Embryonic facial prominence (tissue), 1 donor: ENCODE results near the gene DIP2C.
"Not testable (repeated sequence)": the region's sequence is repeated elsewhere in the genome, so short reads cannot be mapped to it uniquely, and the experiment has no call there.

Experiments used
- DNase-seq: peaks from one replicate; pipeline ENCODE4 v3.0.0-alpha.2; 2016; ENCODE audit errors: extremely low spot score

DIP2C gene

DNA sequence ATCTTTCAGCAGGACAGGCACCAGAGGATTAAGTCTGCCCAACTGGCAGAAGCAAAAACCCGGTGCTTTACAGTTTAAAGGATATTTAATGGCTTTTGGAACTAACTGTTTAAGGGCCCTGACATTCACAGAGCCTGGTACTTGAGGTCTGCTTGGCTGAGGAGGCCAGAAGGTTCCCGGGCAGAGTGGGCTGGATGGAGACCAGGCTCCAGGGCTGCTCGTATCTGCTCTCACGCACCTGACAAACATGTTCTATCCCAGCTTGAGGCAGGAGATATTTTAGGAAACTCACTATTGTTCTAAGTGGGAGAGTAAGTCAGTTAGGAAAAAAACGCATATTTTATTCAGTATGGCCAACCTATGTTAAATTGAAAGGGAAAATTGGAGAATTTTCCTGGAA is 410.8 kb downstream of the DIP2C start:
- DNase-seq: no peak

DNA sequence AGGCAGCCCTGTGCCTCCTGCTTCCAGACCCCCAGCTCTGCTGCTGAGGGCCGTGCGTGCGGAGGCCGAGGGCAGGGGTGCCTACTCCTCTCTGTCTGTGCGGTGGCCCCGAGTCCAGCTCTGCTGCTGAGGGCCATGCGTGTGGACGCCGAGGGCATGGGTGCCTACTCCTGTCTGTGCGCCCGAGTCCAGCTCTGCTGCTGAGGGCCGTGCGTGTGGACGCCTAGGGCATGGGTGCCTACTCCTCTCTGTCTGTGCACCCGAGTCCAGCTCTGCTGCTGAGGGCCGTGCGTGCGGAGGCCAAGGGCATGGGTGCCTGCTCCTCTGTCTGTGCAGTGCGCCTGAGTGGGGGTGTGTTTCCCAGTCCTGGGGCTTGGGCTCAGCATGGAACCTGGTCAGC is 411.5 kb downstream of the DIP2C start:
- no peak for DNase-seq

DNA sequence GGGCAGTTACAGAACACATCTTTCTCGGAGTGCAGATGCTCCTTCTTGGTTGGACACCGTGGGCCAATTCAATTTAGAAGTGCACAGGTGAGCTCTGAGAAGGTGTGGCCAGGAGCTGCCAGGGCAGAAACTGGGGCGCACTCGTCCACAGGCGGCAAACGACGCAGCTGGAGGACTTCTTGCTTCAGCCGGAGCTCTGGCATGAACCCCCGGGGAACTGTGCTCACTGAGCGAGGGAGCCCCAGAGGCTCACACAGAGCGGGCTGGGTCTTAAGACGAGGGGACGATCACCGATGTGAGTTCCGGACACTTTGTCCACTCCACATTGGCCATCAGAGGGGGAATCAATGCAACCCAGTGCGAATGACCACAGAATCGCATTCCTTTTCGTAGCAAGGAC is 413.8 kb downstream of the DIP2C start:
- DNase-seq: no peak

DNA sequence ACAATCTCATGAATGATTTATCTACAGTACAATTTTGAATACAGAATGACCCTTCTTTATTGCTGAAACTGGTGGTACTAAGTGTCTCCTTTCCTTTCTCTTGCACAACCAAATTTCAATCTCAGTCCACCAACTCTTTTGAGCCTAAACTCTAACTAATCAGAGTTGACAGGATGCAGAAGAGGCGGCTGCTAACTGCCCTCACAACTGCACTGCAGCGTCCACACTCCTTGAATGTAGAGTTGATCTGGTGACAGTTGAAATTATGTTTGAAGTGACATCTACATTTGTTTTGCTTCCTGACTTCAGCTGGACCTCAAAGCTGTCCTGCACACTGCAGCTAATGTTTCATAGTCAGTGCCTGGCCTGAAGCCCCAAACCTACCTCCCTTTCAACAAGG is 414.6 kb downstream of the DIP2C start:
- DNase-seq: no peak

DNA sequence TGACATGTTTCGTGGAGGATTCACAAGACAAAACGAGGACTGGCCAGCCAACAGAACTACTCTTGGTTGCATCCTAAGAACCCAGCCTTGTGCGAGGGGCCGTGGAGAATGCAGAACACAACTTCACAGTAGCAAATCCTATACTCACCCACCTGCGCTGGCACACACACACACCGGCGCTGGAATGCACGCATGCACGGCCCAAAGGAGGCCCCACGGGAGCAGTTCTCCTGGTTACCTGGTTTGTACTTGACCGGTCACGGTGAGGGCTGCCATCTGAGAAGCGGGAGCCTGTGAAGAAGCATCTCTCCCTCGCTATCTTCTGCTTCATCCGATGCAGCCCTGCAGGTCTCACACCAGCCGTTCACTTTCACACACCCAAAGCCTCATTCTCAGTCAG is 416.4 kb downstream of the DIP2C start:
- DNase-seq: no peak

DNA sequence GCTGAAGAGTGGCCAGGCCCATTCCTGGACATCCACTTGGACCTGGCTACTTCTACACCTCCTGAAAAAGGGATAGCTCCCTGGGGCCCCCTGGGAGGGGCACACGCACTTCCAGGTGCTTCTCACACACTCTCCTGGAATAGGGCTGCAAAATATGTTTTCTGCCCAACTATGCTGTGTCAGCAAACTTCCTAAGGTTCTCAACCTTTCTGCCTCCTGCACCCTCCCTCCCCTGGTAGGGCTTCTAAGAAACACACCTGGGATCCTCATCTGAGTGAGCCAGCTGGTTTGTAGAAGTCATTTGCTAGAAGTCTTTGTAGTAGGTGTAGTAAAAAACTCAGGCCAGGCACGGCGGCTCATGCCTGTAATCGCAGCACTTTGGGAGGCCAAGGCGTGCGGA is 417.7 kb downstream of the DIP2C start:
- no peak for DNase-seq

DNA sequence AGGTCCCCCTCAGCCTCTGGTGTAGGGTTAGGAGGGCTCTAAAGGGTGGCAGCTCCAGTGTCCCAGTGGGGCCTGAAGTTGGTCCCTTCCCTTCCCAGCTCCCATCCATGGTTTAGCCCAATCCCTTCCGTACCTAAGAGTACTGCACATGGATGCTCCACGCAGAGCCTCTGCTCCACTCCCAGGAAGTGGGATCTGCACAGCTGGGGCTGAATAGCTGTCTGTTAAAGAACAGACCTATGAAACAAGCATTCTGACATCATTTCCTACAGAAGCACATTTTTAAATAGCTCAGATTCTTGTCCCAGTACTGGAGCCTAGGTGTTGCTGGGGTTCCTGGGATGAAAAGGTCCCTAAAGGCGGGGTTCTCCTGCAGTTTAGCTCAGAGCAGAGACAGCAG is 418.3 kb downstream of the DIP2C start:
- no peak for DNase-seq

DNA sequence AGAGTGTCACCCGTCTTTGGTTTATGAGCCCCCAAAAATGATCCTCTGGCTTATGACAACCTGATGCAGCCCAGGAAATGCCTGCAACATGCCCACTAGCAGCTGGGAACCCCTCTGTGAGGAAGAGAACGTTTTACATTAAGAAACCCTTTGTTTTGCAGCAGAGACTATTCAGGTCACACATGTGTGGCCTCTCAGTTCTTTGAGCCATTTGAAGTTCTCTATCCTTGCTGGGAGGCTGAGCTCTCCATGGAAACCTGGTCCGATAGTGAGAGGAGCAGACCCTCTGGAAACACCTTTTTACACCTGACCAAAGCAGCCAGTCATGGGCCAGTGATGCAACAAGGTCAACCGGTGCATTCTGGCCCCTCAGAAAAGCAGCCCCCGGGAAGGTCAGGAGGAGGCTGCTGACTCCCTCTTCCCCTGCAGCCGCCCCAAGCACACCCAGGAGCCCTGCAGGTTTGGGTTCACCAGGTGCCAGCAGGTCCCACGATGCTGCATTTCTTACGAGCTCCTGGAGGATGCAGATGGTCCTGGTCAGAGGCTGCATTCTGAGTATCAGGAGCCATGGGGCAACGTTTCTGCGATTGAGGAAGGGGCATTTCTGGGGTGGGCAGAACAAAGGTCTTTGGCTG is 419.9 kb downstream of the DIP2C start:
- DNase-seq: no peak

DNA sequence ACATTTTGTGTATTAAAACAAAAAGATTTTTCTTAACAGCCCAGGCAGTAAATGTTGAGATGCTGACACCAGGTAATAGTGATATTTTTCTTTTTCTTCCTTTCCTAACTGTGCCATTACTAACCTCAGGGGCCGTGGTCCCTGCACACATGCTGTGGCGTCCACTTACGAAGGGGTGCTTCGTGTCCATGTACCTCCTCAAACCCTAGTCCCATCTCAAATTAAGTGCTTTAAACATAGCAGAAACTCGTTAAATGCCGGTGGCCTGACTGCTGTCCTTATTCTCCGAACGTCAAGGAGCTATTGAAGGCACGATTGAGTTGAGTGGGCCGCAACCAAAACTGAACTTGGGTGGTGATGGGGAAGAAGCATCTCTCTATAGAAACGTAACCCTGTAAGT is 421.8 kb downstream of the DIP2C start:
- no peak for DNase-seq

DNA sequence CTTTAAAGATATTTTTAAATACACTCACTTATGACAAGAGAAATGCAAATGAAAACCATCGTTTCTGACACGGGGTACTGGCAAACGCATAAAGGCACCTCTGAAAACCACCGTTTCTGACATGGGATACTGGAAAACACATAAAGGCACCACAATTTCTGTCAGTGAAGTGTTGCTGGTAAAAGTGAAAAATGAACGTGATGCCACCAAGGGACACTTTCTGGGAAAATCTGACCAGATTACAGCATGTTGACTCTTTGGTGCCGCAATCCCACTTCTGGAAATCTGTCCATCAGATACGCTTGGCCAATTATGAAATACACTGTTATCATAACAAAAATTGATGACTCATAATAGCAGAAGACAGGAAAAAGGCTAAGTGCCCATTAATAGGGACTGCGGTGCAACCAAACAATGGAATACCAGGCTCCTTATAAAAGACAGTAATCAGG is 422.5 kb downstream of the DIP2C start:
- DNase-seq: no peak

DNA sequence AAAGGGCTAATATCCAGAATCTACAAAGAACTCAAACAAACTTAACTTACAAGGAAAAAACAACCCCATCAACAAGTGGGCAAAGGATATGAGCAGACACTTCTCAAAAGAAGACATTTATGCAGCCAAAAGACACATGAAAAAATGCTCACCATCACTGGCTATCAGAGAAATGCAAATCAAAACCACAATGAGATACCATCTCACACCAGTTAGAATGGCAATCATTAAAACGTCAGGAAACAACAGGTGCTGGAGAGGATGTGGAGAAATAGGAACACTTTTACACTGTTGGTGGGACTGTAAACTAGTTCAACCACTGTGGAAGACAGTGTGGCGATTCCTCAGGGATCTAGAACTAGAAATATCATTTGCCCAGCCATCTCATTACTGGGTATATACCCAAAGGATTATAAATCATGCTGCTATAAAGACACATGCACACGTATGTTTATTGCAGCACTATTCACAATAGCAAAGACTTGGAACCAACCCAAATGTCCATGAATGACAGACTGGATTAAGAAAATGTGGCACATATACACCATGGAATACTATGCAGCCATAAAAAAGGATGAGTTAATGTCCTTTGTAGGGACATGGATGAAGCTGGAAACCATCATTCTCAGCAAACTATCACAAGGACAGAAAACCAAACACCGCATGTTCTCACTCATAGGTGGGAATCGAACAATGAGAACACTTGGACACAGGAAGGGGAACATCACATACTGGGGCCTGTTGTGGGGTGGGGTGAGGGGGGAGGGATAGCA is 423.5 kb downstream of the DIP2C start:
- DNase-seq: not testable (repeated sequence)

DNA sequence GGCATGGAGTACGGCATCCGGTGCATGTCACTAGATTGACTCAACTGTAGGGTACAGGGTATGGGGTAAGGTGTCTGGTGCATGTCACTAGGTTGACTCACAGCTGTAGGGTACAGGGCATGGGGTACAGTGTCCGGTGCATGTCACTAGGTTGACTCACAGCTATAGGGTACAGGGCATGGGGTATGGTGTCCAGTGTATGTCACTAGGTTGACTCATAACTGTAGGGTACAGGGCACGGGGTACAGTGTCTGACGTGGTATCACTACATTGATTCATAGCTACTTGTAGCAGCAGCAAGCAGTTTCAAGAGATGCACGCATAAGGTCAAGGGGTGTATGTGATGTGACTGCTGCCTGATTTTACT is 424.4 kb downstream of the DIP2C start:
- DNase-seq: not testable (repeated sequence)

DNA sequence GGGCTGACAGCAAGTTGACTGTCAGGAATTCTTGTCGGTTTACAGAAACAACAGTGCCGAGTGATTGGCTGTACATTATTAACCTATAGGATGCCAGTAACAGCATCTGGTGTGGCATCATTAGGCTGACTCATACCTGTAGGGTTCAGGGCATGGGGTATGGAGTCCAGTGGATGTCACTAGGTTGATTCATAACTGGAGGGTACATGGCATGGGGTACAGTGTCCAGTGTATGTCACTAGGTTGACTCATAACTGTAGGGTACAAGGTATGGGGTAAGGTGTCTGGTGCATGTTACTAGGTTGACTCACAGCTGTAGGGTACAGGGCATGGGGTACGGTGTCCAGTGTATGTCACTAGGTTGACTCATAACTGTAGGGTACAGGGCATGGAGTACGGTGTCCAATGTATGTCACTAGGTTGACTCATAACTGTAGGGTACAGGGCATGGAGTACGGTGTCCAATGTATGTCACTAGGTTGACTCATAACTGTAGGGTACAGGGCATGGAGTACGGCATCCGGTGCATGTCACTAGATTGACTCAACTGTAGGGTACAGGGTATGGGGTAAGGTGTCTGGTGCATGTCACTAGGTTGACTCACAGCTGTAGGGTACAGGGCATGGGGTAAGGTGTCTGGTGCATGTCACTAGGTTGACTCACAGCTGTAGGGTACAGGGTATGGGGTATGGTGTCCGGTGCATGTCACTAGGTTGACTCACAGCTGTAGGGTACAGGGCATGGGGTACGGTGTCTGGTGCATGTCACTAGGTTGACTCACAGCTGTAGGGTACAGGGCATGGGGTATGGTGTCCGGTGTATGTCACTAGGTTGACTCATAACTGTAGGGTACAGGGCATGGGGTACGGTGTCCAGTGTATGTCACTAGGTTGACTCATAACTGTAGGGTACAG is 425.1 kb downstream of the DIP2C start:
- not testable (repeated sequence) for DNase-seq

DNA sequence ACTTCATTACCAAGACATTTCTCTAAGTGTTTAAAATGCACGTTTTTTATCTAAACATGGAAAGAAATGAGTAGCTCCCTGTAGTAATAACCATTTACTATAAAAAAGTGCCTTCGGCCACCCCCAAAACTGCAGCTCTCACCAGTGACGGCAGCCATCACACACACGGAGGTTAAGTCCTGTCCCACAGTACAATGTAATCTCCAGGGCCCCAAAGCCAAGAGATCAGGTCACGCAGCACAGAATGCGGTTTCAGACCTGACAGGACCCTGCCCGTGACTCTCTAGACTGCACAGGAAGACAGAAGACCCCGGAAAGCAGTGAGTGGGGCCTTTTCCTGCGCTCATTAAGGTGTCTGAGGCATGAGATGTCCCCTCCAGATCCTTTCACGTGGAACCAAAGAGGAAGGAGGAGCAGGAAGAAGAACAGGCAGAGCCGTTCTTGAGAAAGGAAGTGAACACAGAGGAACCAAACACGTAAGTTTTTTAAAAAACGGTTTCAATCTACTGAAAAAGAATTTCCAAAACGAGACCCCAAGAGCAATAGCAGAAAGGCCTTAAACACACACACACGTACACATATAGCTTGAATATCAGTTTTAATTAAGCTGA is 428.5 kb downstream of the DIP2C start:
- no peak for DNase-seq

DNA sequence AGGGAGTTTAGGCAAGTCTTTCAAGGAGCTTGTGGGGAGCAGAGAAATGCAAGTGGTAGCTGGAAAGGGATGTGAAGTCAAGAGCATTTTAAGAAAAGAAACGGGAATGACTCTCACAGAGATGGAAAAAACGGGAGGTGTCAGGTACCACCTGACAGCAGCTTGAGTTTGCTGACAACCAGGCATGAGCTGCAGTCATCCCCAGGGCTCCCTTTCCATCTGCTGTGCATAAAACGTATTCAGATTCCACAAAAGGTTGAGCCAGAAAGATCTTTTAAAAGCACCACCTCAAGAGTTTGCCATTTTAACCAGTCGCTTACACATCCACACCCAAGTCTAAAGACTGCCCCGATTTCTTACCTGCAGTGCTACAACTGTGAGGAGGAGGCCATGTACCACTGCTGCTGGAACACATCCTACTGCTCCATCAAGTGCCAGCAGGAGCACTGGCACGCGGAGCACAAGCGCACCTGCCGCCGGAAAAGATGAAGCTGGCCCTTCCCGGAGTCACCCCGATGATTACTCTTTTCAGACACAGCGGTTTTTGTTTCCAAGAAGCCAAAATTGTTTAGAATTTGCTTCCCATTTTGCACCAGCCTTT is 437.4 kb downstream of the DIP2C start:
- no peak for DNase-seq

DNA sequence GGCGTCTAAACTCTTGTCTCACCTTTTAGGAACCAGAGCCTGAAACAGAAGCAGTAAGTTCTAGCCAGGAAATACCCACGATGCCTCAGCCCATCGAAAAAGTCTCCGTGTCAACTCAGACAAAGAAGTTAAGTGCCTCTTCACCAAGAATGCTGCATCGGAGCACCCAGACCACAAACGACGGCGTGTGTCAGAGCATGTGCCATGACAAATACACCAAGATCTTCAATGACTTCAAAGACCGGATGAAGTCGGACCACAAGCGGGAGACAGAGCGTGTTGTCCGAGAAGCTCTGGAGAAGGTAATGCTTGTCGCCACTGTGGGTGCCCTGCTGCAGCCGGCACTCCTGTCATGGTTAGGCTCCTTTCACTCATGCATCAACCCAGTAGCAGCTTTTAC is 441.2 kb downstream of the DIP2C start:
- no peak for DNase-seq

DNA sequence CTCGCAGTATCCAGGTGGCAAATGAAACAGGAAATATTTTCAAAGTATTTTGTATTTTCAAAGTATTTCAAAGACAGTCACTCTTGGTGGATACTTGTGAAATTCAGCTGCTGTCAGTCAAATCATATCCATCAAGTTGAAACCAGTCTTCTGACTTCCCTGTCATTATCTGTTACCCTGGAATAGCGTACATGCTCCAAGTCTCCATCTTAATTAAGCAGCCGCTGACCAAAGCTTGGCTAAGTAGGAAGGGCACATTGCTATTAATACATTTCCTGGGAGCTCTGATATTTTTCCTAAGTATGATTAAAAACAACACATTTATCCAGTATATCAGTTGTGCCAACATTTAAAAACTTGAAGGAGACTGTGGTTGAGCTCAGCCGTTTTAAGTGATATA is 442.0 kb downstream of the DIP2C start:
- DNase-seq: no peak

DNA sequence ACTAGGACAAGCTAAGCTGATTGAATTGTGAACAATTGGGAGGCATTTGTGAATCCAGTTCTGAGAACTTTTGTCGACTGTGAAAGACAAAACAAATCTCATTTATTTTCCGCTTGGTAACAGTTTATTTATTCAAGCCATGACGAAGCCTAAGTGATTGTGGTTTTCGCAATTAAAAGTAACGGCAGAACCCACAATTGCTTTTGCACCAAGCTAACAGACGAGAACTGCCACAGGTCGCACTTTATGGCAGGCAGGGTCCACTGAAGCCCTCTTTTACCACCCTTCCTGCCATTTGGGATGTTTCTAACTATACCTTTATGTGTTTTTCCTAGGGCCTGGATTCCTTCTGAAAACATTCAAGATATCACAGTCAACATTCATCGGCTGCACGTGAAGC is 443.0 kb downstream of the DIP2C start:
- no peak for DNase-seq

DNA sequence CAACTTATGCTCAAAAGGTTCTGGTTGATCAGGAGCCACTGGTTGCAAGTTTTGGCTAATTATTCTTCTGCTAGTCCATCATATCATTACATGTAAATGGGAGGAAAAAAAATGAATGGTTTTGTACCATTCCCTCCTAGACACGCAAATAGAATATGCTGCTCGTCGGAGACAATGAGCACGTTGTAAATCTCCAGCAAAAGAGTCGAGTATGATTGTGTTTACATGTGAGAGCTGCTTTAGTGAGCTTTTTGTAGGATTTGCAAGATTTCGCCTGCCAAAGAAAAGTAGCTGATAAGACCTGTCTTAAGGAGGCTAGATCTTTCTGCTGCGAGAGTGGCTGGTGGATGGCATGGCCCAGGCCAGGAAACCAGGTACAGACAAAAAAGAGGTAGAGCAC is 445.2 kb downstream of the DIP2C start:
- no peak for DNase-seq

DNA sequence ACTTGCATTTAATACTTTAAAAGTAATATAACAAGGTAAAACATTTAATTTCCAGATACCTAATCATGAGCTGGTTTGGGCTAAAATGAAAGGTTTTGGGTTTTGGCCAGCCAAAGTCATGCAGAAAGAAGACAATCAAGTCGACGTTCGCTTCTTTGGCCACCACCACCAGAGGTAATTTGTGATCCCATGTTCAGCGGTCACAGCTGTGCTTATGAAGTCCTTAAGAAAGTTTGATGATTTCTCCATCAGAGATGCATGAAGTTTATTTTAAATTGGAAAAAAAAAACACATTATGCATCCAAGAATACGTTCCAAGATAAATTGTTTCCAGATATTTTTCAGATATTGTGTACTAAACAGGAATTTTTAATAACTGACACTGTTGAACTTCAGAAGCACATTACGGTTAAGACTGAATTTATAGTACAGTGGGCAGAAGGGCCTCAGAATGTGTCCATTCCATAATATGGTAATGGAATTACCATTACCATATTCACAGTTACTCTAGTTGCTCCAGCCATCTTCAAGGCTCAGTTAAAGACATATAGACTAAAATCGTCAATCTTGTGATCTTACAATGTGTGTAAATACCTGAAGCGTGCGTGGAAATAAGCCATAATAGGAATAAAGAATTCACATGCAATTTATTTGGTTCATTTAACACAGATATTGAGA is 447.4 kb downstream of the DIP2C start:
- DNase-seq: no peak

DNA sequence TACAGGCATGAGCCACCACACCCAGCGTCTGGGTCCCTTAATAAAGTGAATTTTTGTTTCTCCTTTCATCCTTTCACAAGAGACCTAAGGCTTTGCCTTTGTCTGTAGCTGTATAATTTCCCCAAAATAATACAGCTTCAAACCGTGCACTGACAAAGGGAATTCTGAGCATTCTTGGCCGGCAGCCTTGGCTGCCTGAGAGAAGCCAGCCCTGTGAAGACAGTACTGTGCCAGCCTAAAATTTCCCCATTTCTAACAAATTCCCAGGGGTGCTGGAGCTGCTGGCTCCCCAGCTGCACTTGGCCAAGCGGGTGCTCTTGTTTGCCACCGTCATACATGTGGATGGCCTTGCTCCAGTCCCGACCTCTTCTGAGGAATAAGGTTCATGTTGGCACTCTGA is 448.0 kb downstream of the DIP2C start:
- DNase-seq: no peak
